ENCODE measurements around the gene SPAG16.

Gene SPAG16

GRCh38 chr2:214100488-214100887, 816.2 kb downstream of the SPAG16 start:
- H3K4me3 ChIP-seq (ENCODE audit: control insufficient read depth, low read depth, low read length): no peak overlapping the region
- peak; percentile 2 for DNase-seq (ENCODE audit: low read depth)
- TF ChIP-seq CTCF (conservative IDR thresholded peaks at IDR 0.05; ENCODE audit: control insufficient read depth, insufficient read depth, low read depth, low read length): no peak

- H3K4me3 ChIP-seq (ENCODE audit: control insufficient read depth, low read depth, low read length): no peak overlapping the region
- no peak for TF ChIP-seq CTCF (conservative IDR thresholded peaks at IDR 0.05; ENCODE audit: control insufficient read depth, insufficient read depth, low read depth, low read length)
- DNase-seq (ENCODE audit: low read depth): no peak
Measured at GRCh38 chr2:214103276-214104001, 819.2 kb downstream of the SPAG16 start.

- no peak for DNase-seq (ENCODE audit: low read depth)
- no peak for TF ChIP-seq CTCF (conservative IDR thresholded peaks at IDR 0.05; ENCODE audit: control insufficient read depth, insufficient read depth, low read depth, low read length)
- no peak overlapping the region for H3K4me3 ChIP-seq (ENCODE audit: control insufficient read depth, low read depth, low read length)
Measured at GRCh38 chr2:214104219-214104618, 820.0 kb downstream of the SPAG16 start.

- TF ChIP-seq CTCF (conservative IDR thresholded peaks at IDR 0.05; ENCODE audit: control insufficient read depth, insufficient read depth, low read depth, low read length): no peak
- DNase-seq (ENCODE audit: low read depth): no peak
Measured at GRCh38 chr2:214104967-214105366, 820.7 kb downstream of the SPAG16 start.

GRCh38 chr2:214107726-214108125, 823.5 kb downstream of the SPAG16 start:
- DNase-seq (ENCODE audit: low read depth): no peak
- TF ChIP-seq CTCF (conservative IDR thresholded peaks at IDR 0.05; ENCODE audit: control insufficient read depth, insufficient read depth, low read depth, low read length): no peak
- no peak overlapping the region for H3K4me3 ChIP-seq (ENCODE audit: control insufficient read depth, low read depth, low read length)

More at GRCh38 chr2:214104967-214105366, 820.7 kb downstream of the SPAG16 start:
- no peak overlapping the region for H3K4me3 ChIP-seq (ENCODE audit: control insufficient read depth, low read depth, low read length)

- DNase-seq (ENCODE audit: low read depth): no peak
- no peak for TF ChIP-seq CTCF (conservative IDR thresholded peaks at IDR 0.05; ENCODE audit: control insufficient read depth, insufficient read depth, low read depth, low read length)
- H3K4me3 ChIP-seq (ENCODE audit: control insufficient read depth, low read depth, low read length): no peak overlapping the region
Measured at GRCh38 chr2:214108598-214108997, 824.3 kb downstream of the SPAG16 start.
